ENCODE data around the gene SLAIN2. TPM values are rescaled to one million over a fixed set of nuclear protein-coding genes. Genes with fewer than 3 reads are reported as not detected.
"Not testable (repeated sequence)": the region's sequence is repeated elsewhere in the genome, so short reads cannot be mapped to it uniquely, and the experiment has no call there.

The SLAIN2 gene
- total RNA-seq, 1 donor from 2014 or later = 54.6 TPM

DNA sequence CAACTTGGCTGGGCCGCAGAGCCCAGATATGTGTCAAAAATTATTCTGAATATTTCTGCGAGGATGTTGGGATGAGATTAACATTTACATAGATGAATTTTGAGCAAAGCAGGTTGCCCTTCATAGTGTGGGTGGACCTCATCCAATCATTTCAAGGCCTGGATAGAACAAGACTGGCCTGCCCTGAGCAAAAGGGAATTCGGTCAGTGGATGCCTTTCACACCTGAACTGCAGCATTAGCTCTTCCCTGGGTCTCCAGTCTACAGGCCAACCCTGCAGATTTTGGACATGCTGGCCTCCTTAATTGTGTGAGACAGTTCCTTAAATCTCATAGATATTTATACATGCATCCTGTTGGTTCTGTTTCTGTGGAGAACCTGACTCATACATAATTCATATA is 109.4 kb downstream of the SLAIN2 start:
- Mint-ChIP-seq H3K27me3 (ENCODE audit: unreplicated experiment) (peaks cover 2% of the 10 kb centered on the region), H3K27ac (ENCODE audit: unreplicated experiment) (no peak overlapping the region), H3K9me3 (ENCODE audit: unreplicated experiment) (no peaks in the 10 kb centered on the region), H3K4me1 (ENCODE audit: unreplicated experiment) (no peaks in the 10 kb centered on the region), H3K4me3 (ENCODE audit: unreplicated experiment) (no peak overlapping the region), H3K36me3 (ENCODE audit: low read depth, unreplicated experiment) (no peaks in the 10 kb centered on the region)
- TF ChIP-seq, protein P1, sequence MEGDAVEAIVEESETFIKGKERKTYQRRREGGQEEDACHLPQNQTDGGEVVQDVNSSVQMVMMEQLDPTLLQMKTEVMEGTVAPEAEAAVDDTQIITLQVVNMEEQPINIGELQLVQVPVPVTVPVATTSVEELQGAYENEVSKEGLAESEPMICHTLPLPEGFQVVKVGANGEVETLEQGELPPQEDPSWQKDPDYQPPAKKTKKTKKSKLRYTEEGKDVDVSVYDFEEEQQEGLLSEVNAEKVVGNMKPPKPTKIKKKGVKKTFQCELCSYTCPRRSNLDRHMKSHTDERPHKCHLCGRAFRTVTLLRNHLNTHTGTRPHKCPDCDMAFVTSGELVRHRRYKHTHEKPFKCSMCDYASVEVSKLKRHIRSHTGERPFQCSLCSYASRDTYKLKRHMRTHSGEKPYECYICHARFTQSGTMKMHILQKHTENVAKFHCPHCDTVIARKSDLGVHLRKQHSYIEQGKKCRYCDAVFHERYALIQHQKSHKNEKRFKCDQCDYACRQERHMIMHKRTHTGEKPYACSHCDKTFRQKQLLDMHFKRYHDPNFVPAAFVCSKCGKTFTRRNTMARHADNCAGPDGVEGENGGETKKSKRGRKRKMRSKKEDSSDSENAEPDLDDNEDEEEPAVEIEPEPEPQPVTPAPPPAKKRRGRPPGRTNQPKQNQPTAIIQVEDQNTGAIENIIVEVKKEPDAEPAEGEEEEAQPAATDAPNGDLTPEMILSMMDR (IDR thresholded peaks at IDR 0.05; ENCODE audit: unreplicated experiment) = no peak
- no peak for DNase-seq (ENCODE audit: low spot score)

DNA sequence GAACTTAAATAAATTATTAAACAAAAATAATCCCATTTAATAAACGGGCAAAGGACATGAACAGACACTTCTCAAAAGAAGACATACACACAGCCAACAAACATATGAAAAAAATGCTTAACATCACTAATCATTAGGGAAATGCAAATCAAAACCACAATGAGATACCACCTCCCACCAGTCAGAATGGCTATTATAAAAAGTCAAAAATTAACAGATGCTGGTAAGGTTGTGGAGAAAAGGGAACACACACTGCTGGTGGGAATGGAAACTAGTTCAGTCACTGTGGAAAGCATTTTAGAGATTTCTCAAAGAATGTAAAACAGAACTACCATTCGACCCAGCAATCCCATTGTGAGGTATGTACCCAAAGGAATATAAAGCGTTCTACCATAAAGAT is 110.3 kb downstream of the SLAIN2 start:
- not testable (repeated sequence) for H3K4me1 Mint-ChIP-seq (ENCODE audit: unreplicated experiment); H3K27ac Mint-ChIP-seq (ENCODE audit: unreplicated experiment); H3K36me3 Mint-ChIP-seq (ENCODE audit: low read depth, unreplicated experiment); H3K27me3 Mint-ChIP-seq (ENCODE audit: unreplicated experiment); DNase-seq (ENCODE audit: low spot score); H3K4me3 Mint-ChIP-seq (ENCODE audit: unreplicated experiment); H3K9me3 Mint-ChIP-seq (ENCODE audit: unreplicated experiment)

DNA sequence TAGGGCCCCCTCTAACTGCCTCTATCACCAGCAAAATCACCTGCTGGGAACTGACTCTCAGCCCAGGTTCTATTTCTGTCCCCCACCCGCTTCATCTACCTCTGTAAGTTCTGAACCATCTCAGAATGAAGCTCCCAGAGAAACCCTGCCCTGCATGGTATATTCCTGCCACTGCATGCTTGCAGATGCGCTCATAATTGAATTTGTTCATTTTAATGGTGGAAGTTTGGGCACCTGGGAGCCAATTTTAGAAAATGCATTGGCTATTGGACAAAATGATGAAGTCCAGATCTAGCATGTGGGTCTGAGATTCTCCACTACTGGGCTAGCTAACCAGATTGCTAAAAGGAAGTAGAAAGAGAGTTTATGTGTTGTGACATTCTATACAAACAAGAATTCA is 113.3 kb downstream of the SLAIN2 start:
- no peaks in the 10 kb centered on the region for H3K9me3 Mint-ChIP-seq (ENCODE audit: unreplicated experiment)
- no peak for DNase-seq (ENCODE audit: low spot score)
- H3K27ac Mint-ChIP-seq (ENCODE audit: unreplicated experiment) = no peak overlapping the region
- peaks cover 2% of the 10 kb centered on the region for H3K27me3 Mint-ChIP-seq (ENCODE audit: unreplicated experiment)
- H3K36me3 Mint-ChIP-seq (ENCODE audit: low read depth, unreplicated experiment) = no peaks in the 10 kb centered on the region
- H3K4me3 Mint-ChIP-seq (ENCODE audit: unreplicated experiment) = no peak overlapping the region
- TF ChIP-seq, protein P1 (IDR thresholded peaks at IDR 0.05; ENCODE audit: unreplicated experiment) = no peak
- H3K4me1 Mint-ChIP-seq (ENCODE audit: unreplicated experiment) = no peaks in the 10 kb centered on the region

DNA sequence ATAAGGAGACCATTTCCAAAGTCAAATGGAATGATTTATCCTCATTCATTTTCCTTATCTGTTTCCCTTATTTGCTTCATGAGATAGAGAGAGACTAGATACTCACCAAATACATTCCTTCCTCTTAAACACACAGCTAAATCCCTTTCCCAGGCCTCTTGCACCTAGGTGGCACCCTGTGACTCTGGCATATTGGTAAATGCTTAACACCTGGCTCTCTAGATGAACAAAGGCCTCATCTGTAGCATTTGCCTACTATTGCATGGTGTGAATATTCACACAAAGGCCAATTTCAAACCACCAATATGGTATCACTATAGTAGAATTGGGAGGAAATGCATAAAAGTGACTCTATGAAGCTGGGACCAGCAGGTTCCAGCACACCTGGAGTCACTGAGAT is 119.7 kb downstream of the SLAIN2 start:
- Mint-ChIP-seq H3K36me3 (ENCODE audit: low read depth, unreplicated experiment) (no peaks in the 10 kb centered on the region), H3K4me1 (ENCODE audit: unreplicated experiment) (peaks cover 4% of the 10 kb centered on the region), H3K27ac (ENCODE audit: unreplicated experiment) (no peak overlapping the region), H3K27me3 (ENCODE audit: unreplicated experiment) (no peaks in the 10 kb centered on the region), H3K4me3 (ENCODE audit: unreplicated experiment) (no peak overlapping the region), H3K9me3 (ENCODE audit: unreplicated experiment) (no peaks in the 10 kb centered on the region)
- no peak for DNase-seq (ENCODE audit: low spot score)
- TF ChIP-seq, protein P1 (IDR thresholded peaks at IDR 0.05; ENCODE audit: unreplicated experiment) = no peak

DNA sequence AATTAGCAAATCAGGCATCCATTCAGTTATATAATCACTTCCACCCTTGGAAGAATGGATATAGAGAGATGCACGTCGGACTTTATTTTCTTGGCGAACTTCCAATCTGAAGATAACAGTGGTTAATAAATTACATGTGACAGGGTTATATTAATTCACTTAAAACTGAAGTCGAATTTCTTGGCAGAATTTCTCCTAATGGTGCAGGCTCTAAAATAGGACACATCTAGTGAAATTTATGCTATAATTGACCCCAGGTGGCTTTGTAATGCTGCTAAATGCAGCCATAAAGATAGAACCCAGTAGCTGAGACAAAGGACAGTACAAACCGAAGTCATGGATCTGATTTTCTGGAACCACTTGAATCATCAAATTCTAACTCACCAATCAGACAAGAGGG is 121.0 kb downstream of the SLAIN2 start:
- no peak overlapping the region for H3K27ac Mint-ChIP-seq (ENCODE audit: unreplicated experiment)
- no peak for DNase-seq (ENCODE audit: low spot score)
- TF ChIP-seq, protein P1 (IDR thresholded peaks at IDR 0.05; ENCODE audit: unreplicated experiment) = no peak
- H3K36me3 Mint-ChIP-seq (ENCODE audit: low read depth, unreplicated experiment) = no peaks in the 10 kb centered on the region
- H3K27me3 Mint-ChIP-seq (ENCODE audit: unreplicated experiment) = no peaks in the 10 kb centered on the region
- H3K9me3 Mint-ChIP-seq (ENCODE audit: unreplicated experiment) = no peaks in the 10 kb centered on the region
- H3K4me3 Mint-ChIP-seq (ENCODE audit: unreplicated experiment) = no peak overlapping the region
- peaks cover 4% of the 10 kb centered on the region for H3K4me1 Mint-ChIP-seq (ENCODE audit: unreplicated experiment)

DNA sequence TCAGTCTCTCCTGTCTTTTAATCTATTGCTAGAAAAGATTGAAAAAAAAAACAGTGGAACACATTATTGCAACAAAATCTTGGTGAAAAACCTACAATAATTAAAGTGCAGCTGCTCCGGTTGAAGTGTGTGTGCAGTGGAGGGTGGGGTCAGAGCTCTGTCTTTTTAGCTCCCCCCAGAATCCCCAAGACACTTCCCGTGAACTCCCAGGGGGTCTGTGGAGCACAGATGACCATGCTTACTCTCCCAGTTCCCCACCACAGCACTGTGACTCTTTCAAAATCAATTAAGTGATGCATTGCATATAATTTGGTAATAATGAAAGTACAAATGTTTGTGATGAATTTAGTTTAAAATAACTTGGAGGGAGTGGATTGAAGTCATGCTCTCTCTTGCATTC is 126.1 kb downstream of the SLAIN2 start:
- peaks cover 5% of the 10 kb centered on the region for H3K27me3 Mint-ChIP-seq (ENCODE audit: unreplicated experiment)
- DNase-seq (ENCODE audit: low spot score) = no peak

More for the DNA sequence above, 126.1 kb downstream of the SLAIN2 start:
- Mint-ChIP-seq H3K36me3 (ENCODE audit: low read depth, unreplicated experiment) (no peaks in the 10 kb centered on the region), H3K27ac (ENCODE audit: unreplicated experiment) (no peak overlapping the region), H3K9me3 (ENCODE audit: unreplicated experiment) (no peaks in the 10 kb centered on the region), H3K4me1 (ENCODE audit: unreplicated experiment) (peaks cover 4% of the 10 kb centered on the region), H3K4me3 (ENCODE audit: unreplicated experiment) (no peak overlapping the region)
- TF ChIP-seq, protein P1 (IDR thresholded peaks at IDR 0.05; ENCODE audit: unreplicated experiment) = no peak

Data from endothelial cell (in vitro differentiated cells).